ENCODE results near the gene TNRC18.
"Not testable (repeated sequence)": the region's sequence is repeated elsewhere in the genome, so short reads cannot be mapped to it uniquely, and the experiment has no call there.

- TF ChIP-seq, protein P1, sequence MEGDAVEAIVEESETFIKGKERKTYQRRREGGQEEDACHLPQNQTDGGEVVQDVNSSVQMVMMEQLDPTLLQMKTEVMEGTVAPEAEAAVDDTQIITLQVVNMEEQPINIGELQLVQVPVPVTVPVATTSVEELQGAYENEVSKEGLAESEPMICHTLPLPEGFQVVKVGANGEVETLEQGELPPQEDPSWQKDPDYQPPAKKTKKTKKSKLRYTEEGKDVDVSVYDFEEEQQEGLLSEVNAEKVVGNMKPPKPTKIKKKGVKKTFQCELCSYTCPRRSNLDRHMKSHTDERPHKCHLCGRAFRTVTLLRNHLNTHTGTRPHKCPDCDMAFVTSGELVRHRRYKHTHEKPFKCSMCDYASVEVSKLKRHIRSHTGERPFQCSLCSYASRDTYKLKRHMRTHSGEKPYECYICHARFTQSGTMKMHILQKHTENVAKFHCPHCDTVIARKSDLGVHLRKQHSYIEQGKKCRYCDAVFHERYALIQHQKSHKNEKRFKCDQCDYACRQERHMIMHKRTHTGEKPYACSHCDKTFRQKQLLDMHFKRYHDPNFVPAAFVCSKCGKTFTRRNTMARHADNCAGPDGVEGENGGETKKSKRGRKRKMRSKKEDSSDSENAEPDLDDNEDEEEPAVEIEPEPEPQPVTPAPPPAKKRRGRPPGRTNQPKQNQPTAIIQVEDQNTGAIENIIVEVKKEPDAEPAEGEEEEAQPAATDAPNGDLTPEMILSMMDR (IDR thresholded peaks at IDR 0.05; ENCODE audit: insufficient read depth, low read length, poor library complexity, severe bottlenecking) = not testable (repeated sequence)
- not testable (repeated sequence) for TF ChIP-seq EZH2phosphoT487 (conservative IDR thresholded peaks at IDR 0.05; ENCODE audit: low read length)
Measured at GRCh38 chr7:5263066-5263465, 160.6 kb downstream of the TNRC18 start.

All from SU-DHL-6 (cell line).